Measurements from ENCODE around the gene MYO15A. TPM values are rescaled to one million over a fixed set of nuclear protein-coding genes. Genes with fewer than 3 reads are reported as not detected.

MYO15A gene
- total and polyA plus RNA-seq, 2 donors (not counting 1 experiment from before 2014, with no cell fraction given) = 0.42 to 2.0 TPM

DNA sequence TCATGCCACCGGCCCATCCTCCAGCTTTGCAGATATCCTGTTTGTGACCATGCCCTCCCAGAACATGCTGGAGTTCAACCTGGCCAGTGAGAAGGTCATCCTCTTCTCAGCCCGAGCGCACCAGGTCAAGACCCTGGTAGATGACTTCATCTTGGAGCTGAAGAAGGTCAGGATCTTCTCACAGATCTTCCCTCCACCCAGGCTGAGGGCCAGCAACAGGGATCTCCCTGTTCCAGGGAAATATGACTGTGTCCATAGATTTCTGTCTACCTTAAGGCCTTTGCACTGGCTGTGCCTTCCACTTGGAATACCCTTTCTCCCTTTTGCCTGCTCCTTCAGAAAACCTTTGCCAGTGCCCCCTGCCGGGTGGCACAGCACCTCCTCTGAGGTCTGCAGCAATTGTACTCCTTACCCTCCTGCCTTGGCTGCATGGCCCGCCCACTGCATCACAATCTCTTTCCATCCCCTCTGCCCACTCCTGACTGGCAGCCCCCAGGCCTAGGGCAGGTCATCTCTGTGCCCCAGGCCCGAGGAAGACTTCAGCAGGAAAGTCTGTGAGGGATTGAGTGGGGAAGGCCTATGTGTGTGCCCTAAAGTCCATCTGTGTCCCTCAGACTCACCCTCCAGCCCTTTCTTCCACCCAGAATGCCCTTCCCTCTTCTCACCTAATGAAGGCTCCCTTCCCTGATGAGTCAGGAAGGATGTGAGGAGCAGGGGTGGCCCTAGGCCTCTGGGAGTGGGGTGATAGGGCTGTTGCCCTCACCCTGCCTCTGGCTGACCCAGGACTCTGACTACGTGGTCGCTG is 47.8 kb downstream of the MYO15A start:
- H3K36me3 ChIP-seq (ENCODE audit: control insufficient read depth, insufficient read depth, low read length) = no peaks in the 10 kb centered on the region
- peak in 1 of 2 donors; percentile 8 for DNase-seq (ENCODE audit: low read depth in 2 of 2)
- H3K4me2 ChIP-seq (ENCODE audit: extremely low read depth, insufficient read depth, low read length) = no peak overlapping the region
- no peaks in the 10 kb centered on the region for H3K27me3 ChIP-seq (ENCODE audit: control insufficient read depth, insufficient read depth, low read length)
- no peaks in the 10 kb centered on the region for H4K20me1 ChIP-seq (ENCODE audit: control insufficient read depth, extremely low read depth, insufficient read depth, low read length)
- H3K79me2 ChIP-seq (ENCODE audit: control insufficient read depth, insufficient read depth, low read length) = no peaks in the 10 kb centered on the region
- no peak overlapping the region for H3K9ac ChIP-seq (ENCODE audit: insufficient read depth, low read length)
- H2AFZ ChIP-seq (ENCODE audit: low read length) = no peak overlapping the region
- H3K4me3 ChIP-seq (replicated peaks in 1 of 4; ENCODE audit: control extremely low read depth in 1 of 4, insufficient read depth in 1 of 4, low read depth in 3 of 4, low read length in 4 of 4) = no peak overlapping the region
- H3K9me3 ChIP-seq (ENCODE audit: control insufficient read depth, insufficient read depth, low read depth, low read length) = no peaks in the 10 kb centered on the region
- TF ChIP-seq, protein P1, sequence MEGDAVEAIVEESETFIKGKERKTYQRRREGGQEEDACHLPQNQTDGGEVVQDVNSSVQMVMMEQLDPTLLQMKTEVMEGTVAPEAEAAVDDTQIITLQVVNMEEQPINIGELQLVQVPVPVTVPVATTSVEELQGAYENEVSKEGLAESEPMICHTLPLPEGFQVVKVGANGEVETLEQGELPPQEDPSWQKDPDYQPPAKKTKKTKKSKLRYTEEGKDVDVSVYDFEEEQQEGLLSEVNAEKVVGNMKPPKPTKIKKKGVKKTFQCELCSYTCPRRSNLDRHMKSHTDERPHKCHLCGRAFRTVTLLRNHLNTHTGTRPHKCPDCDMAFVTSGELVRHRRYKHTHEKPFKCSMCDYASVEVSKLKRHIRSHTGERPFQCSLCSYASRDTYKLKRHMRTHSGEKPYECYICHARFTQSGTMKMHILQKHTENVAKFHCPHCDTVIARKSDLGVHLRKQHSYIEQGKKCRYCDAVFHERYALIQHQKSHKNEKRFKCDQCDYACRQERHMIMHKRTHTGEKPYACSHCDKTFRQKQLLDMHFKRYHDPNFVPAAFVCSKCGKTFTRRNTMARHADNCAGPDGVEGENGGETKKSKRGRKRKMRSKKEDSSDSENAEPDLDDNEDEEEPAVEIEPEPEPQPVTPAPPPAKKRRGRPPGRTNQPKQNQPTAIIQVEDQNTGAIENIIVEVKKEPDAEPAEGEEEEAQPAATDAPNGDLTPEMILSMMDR (conservative IDR thresholded peaks at IDR 0.05 in 1 of 2, IDR thresholded peaks at IDR 0.05 in 1 of 2; ENCODE audit: low read depth in 1 of 2, low read length in 2 of 2) = no peak
- peaks cover 9% of the 10 kb centered on the region for H3K4me1 ChIP-seq (ENCODE audit: control insufficient read depth, extremely low read depth, insufficient read depth, low read length)
- H3K27ac ChIP-seq (ENCODE audit: insufficient read depth, low read length) = no peak overlapping the region

DNA sequence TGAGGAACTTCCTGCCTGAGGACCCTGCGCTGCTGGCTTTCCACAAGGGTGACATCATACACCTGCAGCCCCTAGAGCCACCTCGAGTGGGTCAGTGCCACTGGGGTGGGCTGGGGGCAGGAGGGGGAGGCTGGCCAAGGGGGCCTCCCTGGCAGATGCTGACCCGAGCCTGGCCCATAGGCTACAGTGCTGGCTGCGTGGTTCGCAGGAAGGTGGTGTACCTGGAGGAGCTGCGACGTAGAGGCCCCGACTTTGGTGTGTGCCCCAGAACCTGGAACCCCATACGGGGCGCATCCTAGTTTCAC is 48.4 kb downstream of the MYO15A start:
- Histone ChIP-seq H3K4me2 (ENCODE audit: extremely low read depth, insufficient read depth, low read length) (no peak overlapping the region), H3K9ac (ENCODE audit: insufficient read depth, low read length) (no peak overlapping the region), H2AFZ (ENCODE audit: low read length) (no peak overlapping the region), H4K20me1 (ENCODE audit: control insufficient read depth, extremely low read depth, insufficient read depth, low read length) (no peaks in the 10 kb centered on the region), H3K27ac (ENCODE audit: insufficient read depth, low read length) (no peak overlapping the region), H3K9me3 (ENCODE audit: control insufficient read depth, insufficient read depth, low read depth, low read length) (no peaks in the 10 kb centered on the region), H3K27me3 (ENCODE audit: control insufficient read depth, insufficient read depth, low read length) (no peaks in the 10 kb centered on the region), H3K4me3 (replicated peaks in 1 of 4; ENCODE audit: control extremely low read depth in 1 of 4, insufficient read depth in 1 of 4, low read depth in 3 of 4, low read length in 4 of 4) (no peak overlapping the region), H3K36me3 (ENCODE audit: control insufficient read depth, insufficient read depth, low read length) (no peaks in the 10 kb centered on the region), H3K4me1 (ENCODE audit: control insufficient read depth, extremely low read depth, insufficient read depth, low read length) (peaks cover 9% of the 10 kb centered on the region), H3K79me2 (ENCODE audit: control insufficient read depth, insufficient read depth, low read length) (no peaks in the 10 kb centered on the region)
- DNase-seq (ENCODE audit: low read depth in 2 of 2) = no peak
- no peak for TF ChIP-seq EZH2 (IDR thresholded peaks at IDR 0.05; ENCODE audit: low read length, missing control alignments)
- TF ChIP-seq, protein P1 (conservative IDR thresholded peaks at IDR 0.05 in 1 of 2, IDR thresholded peaks at IDR 0.05 in 1 of 2; ENCODE audit: low read depth in 1 of 2, low read length in 2 of 2) = no peak

GRCh38 chr17:18157354-18157985 is 48.9 kb downstream of the MYO15A start:
- no peak overlapping the region for H3K4me2 ChIP-seq (ENCODE audit: extremely low read depth, insufficient read depth, low read length)
- no peak overlapping the region for H3K4me3 ChIP-seq (replicated peaks in 1 of 4; ENCODE audit: control extremely low read depth in 1 of 4, insufficient read depth in 1 of 4, low read depth in 3 of 4, low read length in 4 of 4)
- no peaks in the 10 kb centered on the region for H4K20me1 ChIP-seq (ENCODE audit: control insufficient read depth, extremely low read depth, insufficient read depth, low read length)
- no peak for DNase-seq (ENCODE audit: low read depth in 2 of 2)
- no peak overlapping the region for H3K27ac ChIP-seq (ENCODE audit: insufficient read depth, low read length)
- H3K9me3 ChIP-seq (ENCODE audit: control insufficient read depth, insufficient read depth, low read depth, low read length) = no peaks in the 10 kb centered on the region
- H3K4me1 ChIP-seq (ENCODE audit: control insufficient read depth, extremely low read depth, insufficient read depth, low read length) = peaks cover 9% of the 10 kb centered on the region
- TF ChIP-seq EZH2 (IDR thresholded peaks at IDR 0.05; ENCODE audit: low read length, missing control alignments) = no peak
- TF ChIP-seq, protein P1 (conservative IDR thresholded peaks at IDR 0.05 in 1 of 2, IDR thresholded peaks at IDR 0.05 in 1 of 2; ENCODE audit: low read depth in 1 of 2, low read length in 2 of 2) = no peak
- H3K36me3 ChIP-seq (ENCODE audit: control insufficient read depth, insufficient read depth, low read length) = no peaks in the 10 kb centered on the region
- H2AFZ ChIP-seq (ENCODE audit: low read length) = no peak overlapping the region
- H3K9ac ChIP-seq (ENCODE audit: insufficient read depth, low read length) = no peak overlapping the region
- H3K27me3 ChIP-seq (ENCODE audit: control insufficient read depth, insufficient read depth, low read length) = no peaks in the 10 kb centered on the region
- H3K79me2 ChIP-seq (ENCODE audit: control insufficient read depth, insufficient read depth, low read length) = no peaks in the 10 kb centered on the region
